HG02759 (cell line): ENCODE measurements around the gene KIRREL3.

Source experiments
- ATAC-seq: cut with Tn5 transposase; IDR thresholded peaks from one replicate; pipeline ENCODE4 v1.9.1; 2021; ENCODE audit warnings: mild to moderate bottlenecking, moderate library complexity; ENCODE audit not compliant: unreplicated experiment

Gene KIRREL3

DNA sequence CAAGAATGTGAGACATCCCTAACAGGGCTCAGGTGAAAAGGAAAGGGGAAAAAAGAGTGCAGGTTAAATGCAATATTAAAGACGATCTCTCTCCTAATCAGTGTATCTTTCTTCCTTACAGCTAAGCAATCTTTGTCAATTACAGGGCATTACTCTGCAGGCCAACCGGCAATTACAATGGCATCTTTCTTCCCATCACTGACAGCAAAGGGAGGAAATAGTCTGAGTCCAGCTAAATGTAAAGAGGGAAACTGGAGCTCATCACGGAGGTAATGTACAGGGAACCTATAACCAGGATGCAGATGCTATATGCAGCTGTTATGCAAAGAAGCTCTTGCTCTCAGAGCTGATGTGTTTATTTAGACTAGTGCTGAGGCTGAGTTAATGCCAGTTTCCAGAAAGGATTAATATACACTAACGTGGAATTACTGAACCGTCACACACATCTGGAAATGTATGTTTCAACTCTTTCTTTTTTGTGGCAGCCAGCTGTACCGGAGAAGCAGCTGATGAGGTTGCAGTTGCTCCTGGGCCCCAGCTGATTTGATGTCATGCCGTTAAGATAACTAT lies 121.6 kb downstream of the KIRREL3 start:
- ATAC-seq, result no peak

DNA sequence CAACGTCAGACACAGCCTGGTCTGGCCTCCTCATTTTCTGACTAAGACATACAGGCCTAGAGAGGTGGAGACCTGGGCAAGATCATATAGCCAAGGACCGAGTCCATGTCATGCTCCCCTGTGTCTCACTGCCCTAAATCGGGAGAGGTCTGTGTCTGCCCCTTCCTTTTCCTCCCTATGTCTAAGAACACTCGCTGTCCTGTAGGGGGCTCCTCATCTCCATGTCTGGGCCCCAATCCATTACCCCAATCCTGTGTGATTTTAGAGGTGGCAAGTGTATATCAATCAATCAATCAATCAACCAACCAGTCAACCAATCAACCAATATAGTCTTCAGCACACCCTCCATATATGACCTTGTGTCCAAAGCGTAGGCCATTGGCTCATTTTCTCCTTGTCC lies 125.7 kb downstream of the KIRREL3 start:
- no peak for ATAC-seq

DNA sequence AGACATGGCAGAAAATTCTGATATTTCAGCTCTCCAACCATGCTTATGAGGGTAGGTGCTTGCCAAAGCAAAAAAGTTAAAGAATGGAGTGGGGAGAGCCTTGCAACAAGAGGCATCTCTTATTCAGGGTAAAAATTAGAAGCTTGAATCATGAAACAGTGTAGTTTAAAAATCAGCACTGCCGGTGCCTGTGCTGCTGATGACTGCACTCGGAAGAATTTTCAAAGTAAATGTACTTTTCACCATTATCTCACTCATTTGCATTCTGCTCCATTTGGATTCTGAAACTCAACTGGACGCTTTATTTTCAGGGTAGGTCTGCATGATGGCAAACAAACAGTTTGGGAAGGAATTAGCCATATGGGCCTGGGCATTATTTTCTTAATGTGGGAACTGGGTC lies 126.3 kb downstream of the KIRREL3 start:
- no peak for ATAC-seq

DNA sequence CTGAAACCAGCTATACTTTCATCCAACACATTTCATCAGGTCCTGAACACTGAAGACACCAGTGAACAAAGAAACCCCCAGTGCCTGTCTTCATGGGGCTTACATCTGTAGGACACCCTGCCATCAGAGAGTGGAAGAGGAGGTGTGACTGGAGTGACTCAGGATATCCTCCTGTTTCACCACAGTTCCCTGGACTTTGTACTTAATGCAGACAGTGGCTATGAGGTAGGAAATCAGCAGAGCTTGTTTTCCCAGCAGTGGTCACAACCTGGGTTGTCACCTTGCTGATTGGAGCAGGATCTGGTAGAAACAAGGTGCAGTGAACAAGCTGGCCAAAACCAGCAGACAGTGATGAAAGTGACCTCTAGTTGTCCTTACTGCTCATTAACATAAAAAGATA lies 128.8 kb downstream of the KIRREL3 start:
- no peak for ATAC-seq

DNA sequence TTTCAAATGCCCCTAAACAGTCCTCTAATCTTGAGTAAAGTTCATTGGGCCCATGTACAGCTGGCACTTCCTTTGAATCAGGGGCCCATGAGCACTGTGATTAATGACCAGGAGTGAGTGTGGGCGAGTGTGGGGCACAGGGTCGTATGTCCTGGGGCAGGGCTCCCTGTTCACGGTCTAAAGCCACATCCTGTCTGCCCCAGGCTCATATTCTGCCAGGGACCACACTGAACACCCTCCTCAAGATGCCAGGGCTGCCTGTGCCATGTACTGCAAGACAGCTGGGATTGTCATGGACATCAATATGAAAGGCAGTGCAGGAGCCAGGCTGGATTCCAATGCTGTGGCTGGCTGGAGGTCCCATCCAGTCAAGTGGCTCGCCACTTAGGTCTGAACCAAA lies 130.5 kb downstream of the KIRREL3 start:
- ATAC-seq, result no peak

DNA sequence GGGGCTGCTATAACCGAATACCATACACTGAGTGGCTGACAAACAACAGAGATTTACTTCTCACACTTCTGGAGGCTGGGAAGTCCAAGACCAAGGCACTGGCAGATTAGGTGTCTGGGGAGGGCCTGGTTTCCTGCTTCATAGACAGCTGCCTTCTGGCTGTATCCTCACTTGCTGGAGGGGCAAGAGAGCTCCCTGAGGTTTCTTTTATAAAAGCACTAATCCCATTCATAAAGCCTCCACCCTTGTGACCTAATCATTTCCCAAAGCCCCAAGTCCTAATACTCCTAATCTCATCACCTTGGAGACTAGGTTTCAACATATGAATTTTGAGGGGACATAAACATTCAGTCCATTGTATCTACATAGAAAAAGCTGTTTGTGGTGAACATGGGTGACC lies 131.8 kb downstream of the KIRREL3 start:
- no peak for ATAC-seq

DNA sequence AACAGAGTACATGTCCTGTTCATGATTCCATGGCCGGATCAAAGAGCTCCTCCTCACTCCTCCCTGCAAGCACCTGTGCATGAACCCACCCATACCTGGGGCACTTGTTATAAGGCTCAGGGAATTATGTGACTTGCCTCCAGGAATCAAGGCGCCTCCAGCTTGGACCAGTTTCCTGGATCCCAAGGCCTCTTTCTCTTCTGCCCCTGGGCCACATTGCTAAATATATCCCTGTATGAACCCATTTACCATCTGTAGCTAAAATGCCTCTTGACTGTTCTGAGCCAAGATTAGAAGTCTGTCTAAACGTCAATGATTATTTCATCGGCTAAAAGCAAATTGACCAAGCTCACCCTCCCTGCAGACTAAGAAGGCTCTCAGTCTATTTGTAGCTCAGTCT lies 135.6 kb downstream of the KIRREL3 start:
- no peak for ATAC-seq

DNA sequence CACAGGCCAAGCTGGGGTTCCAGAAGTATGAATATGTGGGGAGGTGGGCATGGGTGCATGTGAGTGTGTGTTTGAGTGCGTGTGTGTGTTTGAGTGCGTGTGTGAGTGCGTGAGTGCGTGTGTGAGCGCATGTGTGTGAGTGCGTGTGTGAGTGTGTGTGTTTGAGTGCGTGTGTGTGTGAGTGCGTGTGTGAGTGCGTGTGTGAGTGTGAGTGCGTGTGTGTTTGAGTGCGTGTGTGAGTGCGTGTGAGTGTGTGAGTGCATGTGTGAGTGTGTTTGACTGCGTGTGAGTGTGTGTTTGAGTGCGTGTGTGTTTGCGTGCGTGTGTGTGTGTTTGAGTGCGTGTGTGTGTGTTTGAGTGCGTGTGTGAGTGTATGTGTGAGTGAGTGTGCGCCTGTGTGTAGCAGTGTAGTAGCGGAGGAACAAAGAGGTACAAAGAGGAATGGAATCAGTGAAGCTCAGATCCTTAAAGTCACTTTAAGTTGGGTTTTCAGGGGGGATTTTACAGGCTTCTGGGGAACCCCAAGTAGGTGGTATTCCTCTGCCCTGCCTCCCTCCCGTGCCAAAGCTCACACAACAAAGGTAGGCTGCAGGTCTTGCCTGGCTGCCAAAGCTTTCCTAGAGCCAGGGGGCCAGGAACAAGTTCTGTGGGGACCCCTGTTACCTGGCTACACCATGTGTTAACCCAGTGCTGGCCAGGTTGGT lies 137.1 kb downstream of the KIRREL3 start:
- ATAC-seq, result no peak

DNA sequence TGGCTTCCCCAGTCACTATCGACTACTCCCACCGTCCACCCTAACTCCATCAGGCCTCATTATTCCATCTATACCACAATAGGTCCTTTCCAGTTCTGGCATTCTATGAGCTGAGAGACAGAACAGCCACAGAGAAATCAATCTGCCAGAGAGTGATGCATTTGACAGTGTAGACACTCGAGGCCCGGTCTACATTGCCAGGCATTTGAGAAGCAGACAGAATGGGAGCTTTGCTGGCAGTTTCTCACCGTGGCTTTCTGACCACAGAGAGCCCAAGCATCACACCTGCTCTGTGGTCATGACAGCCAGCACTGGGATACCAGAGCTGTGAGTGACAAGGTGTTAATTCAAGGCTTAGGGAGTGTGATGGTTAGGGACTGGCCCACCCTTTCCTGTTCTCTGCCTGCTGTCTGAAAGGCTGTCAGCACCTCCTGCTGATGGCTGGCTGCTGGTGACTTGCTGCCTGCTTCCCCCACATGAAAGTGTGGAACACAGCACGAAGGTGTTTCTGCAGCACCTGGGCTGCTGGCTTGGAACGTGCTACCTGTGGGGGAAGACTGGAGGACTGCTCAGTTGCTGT lies 137.8 kb downstream of the KIRREL3 start:
- peak; percentile 73 for ATAC-seq

DNA sequence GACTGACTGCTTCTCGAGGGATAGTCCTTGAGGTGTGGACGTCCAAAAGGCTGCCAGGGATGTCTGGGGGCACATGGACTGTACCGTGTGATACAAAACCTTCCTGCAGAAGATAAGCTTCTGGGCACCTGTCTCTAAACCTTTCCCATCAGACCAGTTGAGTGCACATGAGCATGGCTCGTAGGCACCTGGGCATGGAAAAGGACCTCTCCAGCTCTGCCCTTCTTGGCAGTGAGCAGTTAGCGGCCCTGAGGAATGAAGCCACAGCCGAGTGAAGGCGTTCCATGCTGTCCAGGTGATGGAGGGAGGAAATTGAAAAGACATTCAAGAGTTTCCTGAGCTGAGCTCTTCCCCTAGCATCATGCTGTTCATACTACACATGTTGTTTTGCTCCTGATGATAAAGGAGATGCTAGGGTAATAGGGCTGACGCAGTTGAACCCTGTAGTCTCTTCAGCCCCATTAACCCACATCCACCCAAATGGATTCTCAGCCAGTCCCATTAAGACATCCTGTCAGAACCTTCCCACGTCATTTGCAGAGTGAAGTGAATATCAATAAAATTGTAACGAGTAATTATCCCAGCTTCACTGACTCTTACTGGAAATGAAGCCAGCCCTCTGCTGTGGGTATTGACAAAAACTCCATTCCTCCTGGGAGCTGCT lies 138.6 kb downstream of the KIRREL3 start:
- no peak for ATAC-seq

DNA sequence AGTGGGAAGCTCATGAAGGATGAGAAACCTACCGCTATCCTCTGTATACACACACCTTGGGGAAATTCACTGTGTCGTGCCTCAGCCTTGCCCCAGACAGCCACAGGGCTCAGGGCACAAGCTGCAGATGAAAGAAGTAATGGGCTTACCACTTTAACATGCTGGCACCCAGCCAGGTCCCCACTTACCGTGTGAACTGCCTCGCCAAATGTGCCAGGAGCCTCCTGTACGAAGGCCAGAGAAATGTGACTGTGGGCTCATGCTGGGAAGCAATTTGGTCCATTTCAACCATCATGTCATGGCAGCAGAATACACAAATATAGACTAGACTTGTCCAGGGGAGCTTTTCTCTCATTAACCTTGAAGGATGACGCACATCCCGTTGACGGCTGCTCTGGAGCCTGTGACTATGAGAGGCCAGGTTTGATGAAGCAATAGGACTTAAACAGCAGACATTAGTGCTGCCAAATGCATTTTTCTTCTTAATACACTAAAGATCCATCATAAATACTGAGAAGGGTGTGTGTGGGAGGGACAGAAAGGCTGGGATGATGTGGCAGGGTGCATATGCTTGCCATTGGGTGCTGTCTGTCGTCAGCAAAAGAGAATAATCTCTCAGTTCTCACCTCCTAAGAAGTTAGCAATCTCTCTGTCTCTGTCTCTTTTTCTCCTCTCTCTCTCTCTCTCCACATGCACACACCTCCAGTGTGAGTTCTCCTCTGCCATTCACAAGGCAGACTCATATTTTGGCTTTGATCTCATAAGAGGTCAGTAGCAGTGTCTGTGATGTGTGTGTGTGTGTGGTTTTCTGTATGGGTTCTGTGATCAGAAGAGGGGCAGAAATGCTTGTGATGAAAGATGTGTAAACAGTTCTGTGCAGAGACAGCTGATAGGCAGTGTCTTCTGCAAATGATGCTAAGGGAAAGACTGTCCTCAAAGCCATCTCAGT lies 142.4 kb downstream of the KIRREL3 start:
- ATAC-seq, result no peak

DNA sequence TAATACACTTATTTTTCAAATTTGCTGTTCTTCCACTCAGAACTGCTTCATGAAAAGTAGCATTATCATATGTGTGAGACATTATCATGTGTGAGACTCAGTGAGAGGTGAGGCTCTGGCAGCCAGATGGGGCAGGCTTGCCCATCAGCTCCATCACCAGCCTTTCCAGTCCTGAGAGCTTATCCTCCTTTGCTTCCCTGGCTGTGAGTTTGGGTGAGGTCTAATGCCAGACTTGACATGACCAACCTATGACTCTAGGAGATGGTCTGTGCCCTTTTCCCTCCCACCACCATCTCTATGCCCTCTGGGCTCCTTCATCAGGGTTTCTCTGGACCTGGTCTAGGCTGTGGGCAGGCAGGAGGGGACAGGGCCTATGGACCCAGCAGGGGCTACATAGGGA lies 145.0 kb downstream of the KIRREL3 start:
- no peak for ATAC-seq

DNA sequence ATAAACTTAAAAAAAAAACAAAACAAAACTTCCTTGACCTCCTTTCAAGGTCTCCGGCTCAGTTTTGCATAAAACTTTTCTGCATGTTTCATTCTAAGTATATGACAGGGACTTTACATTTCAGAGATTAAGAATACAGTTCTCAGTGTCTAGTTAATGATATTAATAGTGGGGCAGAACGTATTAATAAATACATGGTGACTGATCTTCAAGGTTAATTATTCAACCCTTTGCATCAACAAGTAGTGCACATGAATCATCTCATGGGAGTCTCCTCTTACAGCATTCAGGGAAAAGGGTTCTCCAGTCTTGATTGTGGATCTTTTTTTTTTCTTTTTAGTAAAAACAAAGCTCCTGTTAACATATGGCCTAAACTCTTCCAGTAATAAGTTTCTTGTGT lies 146.8 kb downstream of the KIRREL3 start:
- ATAC-seq, result peak; percentile 79

DNA sequence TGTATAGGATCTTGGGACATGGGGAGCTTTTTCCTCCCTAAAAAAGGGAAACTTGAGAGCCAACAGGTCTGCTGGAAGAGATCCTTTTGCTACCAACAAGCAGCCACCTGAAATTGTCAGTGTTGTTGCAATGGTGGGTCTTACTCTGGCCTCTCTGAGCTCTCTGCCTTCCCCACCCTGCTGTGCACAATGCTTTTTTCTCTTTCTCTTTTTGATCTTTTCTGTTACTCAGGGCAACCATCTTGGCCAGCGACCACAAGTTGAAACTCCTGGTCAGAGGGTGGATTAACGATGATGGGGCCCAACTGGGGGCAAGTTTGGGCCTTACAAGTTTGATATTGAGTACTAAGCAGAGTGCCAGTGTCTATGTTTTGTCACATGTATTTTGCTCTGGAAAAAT lies 155.8 kb downstream of the KIRREL3 start:
- no peak for ATAC-seq

DNA sequence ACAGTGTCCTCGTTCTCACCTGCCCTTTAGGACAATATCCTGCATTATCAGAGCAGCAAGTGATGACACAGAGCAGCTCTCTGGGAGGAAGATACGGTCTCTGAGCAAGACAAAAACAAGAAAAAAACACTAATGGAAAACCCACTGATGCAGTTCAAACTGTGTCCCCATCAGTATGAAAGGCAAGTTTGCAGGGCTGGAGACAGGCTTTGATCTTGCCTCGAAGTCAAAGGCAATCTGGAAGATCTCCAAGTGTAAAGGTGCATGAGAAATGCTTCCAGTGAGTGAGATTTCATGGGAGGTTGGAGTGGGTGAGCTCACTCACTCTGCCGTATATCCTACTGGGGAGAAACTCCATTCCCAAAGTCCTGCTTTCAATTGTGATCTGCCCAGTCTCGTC lies 157.5 kb downstream of the KIRREL3 start:
- no peak for ATAC-seq

DNA sequence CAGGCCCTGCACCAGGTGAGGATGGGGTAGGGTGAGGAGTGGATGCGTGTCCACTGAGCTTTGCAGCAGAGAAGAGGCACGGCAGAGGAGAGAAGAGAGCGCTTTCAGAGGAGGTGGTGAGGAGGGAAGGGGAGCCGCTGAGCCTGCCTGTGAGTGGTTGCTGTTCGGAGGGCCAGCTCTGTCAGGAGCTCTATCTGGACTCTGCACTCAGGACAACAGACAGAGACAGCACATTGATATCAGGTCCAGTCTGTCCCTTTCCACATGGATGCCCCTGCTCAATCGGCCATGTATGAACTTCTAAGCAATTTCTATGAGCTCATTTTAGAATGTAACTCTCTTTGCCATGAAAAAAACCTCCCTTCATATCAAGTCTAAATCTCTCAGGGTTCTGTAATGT lies 158.6 kb downstream of the KIRREL3 start:
- no peak for ATAC-seq

DNA sequence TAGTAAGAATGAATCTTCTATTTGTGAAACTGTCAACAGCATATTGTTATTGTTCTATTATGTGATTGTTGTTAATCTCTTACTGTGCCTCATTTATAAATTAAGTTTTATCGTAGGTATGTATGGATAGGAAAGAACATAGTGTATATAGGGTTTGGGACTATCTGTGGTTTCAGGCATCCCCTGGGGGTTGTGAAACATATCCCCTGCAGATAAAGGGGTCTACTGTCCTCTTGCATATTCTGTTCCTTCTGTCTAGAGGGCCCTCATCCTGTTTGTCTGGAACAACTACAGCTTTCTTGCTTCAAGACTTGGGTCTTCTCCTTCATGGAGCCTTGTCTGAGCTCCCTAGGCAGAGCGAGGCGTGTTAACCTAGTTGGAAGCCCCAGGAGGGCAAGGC lies 159.6 kb downstream of the KIRREL3 start:
- no peak for ATAC-seq

DNA sequence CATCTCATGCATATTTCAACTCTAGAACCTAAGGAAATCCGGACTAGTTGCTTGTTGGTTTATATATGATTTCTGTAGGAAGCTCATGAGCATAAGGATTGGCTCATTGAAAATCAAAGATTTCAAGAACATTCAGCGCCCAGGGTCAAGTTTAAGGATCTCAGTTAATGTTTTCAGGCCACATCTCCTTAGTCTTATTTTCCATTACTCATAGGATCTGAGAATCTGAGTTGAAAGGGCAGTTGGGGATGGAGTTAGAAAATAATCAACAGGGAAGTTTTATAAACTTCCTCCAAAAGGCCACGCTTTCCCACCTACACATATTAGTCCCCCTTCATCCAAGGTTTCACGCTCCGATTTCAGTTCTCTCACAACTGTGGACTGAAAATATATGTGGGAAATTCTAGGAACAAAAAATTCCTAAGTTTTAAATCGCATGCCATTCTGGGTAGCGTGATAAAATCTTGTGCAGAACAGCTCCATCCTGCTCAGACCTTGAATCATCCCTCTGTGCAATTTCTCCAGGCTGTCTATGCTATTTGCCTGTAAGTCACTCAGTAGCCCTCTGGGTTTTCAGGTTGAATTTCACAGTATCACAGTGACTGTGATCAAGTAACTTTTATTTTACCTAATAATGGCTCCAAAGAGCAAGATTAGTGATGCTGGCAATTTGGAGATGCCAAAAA lies 160.2 kb downstream of the KIRREL3 start:
- no peak for ATAC-seq

DNA sequence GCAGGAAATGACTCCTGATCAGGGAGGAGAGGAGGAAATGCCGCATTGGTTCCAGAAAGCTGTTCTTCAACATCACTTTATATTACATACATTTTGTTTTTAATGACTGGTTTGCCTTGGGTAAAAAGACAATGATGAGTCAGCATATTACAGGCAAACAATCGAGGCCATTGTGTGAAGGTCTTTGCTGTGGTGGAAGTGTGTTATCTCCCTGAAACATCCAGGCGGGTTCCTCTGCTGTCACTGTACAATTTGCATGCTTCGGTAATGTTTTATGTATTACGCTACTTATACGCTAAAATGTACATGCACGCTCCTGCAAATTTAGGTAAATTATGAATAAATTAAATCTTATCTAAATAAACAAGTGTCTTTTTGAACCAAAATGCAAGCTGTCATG lies 161.1 kb downstream of the KIRREL3 start:
- no peak for ATAC-seq

DNA sequence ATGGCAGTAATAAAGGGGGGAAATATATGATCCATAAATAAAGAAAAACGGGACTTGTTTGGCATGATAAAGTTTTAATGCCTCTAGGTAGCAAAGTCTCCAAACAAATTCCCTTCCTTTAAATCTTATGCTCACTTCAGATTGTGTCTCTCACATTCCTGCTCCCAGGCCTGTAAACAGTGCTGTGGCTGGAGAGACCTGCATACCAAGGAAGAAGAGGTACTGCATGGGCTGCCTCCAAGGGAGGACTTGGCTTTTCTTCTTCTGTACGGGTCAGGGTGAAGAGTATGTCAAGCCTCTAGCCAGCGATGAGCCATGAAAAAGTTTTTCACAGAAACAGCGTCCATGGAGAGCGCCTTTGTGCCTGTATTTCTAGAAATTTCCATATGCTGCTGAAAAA lies 161.8 kb downstream of the KIRREL3 start:
- ATAC-seq, result no peak
